ENCODE data around the gene CLCNKA.

The CLCNKA gene

GRCh38 chr1:15992187-15992553 is 29.7 kb upstream of the CLCNKA start:
- H3K9me2 ChIP-seq (replicated peaks; ENCODE audit: insufficient read depth, low read length), result no peaks in the 10 kb centered on the region
- no peaks in the 10 kb centered on the region for H3K36me3 ChIP-seq (replicated peaks; ENCODE audit: insufficient read depth, low read length)
- no peak overlapping the region for H2AFZ ChIP-seq (ENCODE audit: low read length)
- no peak for TF ChIP-seq EZH2phosphoT487 (IDR thresholded peaks at IDR 0.05; ENCODE audit: low read length)
- no peak for TF ChIP-seq EZH2 (optimal IDR thresholded peaks at IDR 0.05; ENCODE audit: low read depth, low read length)
- TF ChIP-seq CTCF (IDR thresholded peaks at IDR 0.05; ENCODE audit: low read length), result no peak
- no peaks in the 10 kb centered on the region for H3K79me2 ChIP-seq (ENCODE audit: low read length)
- no peak overlapping the region for H3K4me2 ChIP-seq (ENCODE audit: low read depth, low read length)
- H3K27ac ChIP-seq (ENCODE audit: low read length), result no peak overlapping the region
- peaks cover 41% of the 10 kb centered on the region for H3K27me3 ChIP-seq (replicated peaks; ENCODE audit: insufficient read depth, low read length)
- no peak for DNase-seq
- no peak overlapping the region for H3K9ac ChIP-seq (ENCODE audit: low read length)
- no peak overlapping the region for H3K4me3 ChIP-seq (ENCODE audit: low read length)
- H3K4me1 ChIP-seq (ENCODE audit: low read length), result no peaks in the 10 kb centered on the region
- H4K20me1 ChIP-seq (ENCODE audit: insufficient read depth, low read length), result no peaks in the 10 kb centered on the region
- no peaks in the 10 kb centered on the region for H3K9me3 ChIP-seq (replicated peaks; ENCODE audit: insufficient read depth, low read length)
- H3F3A ChIP-seq (ENCODE audit: insufficient read depth, low read length), result no peaks in the 10 kb centered on the region

GRCh38 chr1:15992582-15993500 is 29.0 kb upstream of the CLCNKA start:
- DNase-seq, result no peak
- no peaks in the 10 kb centered on the region for H3K36me3 ChIP-seq (replicated peaks; ENCODE audit: insufficient read depth, low read length)

GRCh38 chr1:15993666-15994065 is 28.2 kb upstream of the CLCNKA start:
- H2AFZ ChIP-seq (ENCODE audit: low read length), result no peak overlapping the region
- no peak overlapping the region for H3K4me3 ChIP-seq (ENCODE audit: low read length)
- H3K79me2 ChIP-seq (ENCODE audit: low read length), result no peaks in the 10 kb centered on the region
- DNase-seq, result no peak
- no peak for TF ChIP-seq CTCF (IDR thresholded peaks at IDR 0.05; ENCODE audit: low read length)
- TF ChIP-seq EZH2phosphoT487 (IDR thresholded peaks at IDR 0.05; ENCODE audit: low read length), result no peak
- no peak for TF ChIP-seq EZH2 (optimal IDR thresholded peaks at IDR 0.05; ENCODE audit: low read depth, low read length)
- H3K27me3 ChIP-seq (replicated peaks; ENCODE audit: insufficient read depth, low read length), result peaks cover 49% of the 10 kb centered on the region
- H3K9me3 ChIP-seq (replicated peaks; ENCODE audit: insufficient read depth, low read length), result no peaks in the 10 kb centered on the region
- no peaks in the 10 kb centered on the region for H3F3A ChIP-seq (ENCODE audit: insufficient read depth, low read length)
- H4K20me1 ChIP-seq (ENCODE audit: insufficient read depth, low read length), result no peaks in the 10 kb centered on the region
- no peak overlapping the region for H3K27ac ChIP-seq (ENCODE audit: low read length)
- H3K4me1 ChIP-seq (ENCODE audit: low read length), result no peaks in the 10 kb centered on the region
- H3K9ac ChIP-seq (ENCODE audit: low read length), result no peak overlapping the region
- no peak overlapping the region for H3K4me2 ChIP-seq (ENCODE audit: low read depth, low read length)
- no peaks in the 10 kb centered on the region for H3K9me2 ChIP-seq (replicated peaks; ENCODE audit: insufficient read depth, low read length)
- no peaks in the 10 kb centered on the region for H3K36me3 ChIP-seq (replicated peaks; ENCODE audit: insufficient read depth, low read length)

More at GRCh38 chr1:15992582-15993500, 29.0 kb upstream of the CLCNKA start:
- Histone ChIP-seq H3K9me2 (replicated peaks; ENCODE audit: insufficient read depth, low read length) (no peaks in the 10 kb centered on the region), H3K9ac (ENCODE audit: low read length) (no peak overlapping the region), H3K9me3 (replicated peaks; ENCODE audit: insufficient read depth, low read length) (no peaks in the 10 kb centered on the region), H4K20me1 (ENCODE audit: insufficient read depth, low read length) (no peaks in the 10 kb centered on the region), H3F3A (ENCODE audit: insufficient read depth, low read length) (no peaks in the 10 kb centered on the region), H3K27ac (ENCODE audit: low read length) (no peak overlapping the region), H3K27me3 (replicated peaks; ENCODE audit: insufficient read depth, low read length) (peaks cover 47% of the 10 kb centered on the region), H3K79me2 (ENCODE audit: low read length) (no peaks in the 10 kb centered on the region), H3K4me3 (ENCODE audit: low read length) (no peak overlapping the region), H3K4me2 (ENCODE audit: low read depth, low read length) (no peak overlapping the region), H3K4me1 (ENCODE audit: low read length) (no peaks in the 10 kb centered on the region), H2AFZ (ENCODE audit: low read length) (no peak overlapping the region)
- TF ChIP-seq EZH2phosphoT487 (IDR thresholded peaks at IDR 0.05; ENCODE audit: low read length) (no peak), CTCF (IDR thresholded peaks at IDR 0.05; ENCODE audit: low read length) (no peak), EZH2 (optimal IDR thresholded peaks at IDR 0.05; ENCODE audit: low read depth, low read length) (no peak)
